Measurements from ENCODE around the gene PTPN14.
"Not testable (repeated sequence)": the region's sequence is repeated elsewhere in the genome, so short reads cannot be mapped to it uniquely, and the experiment has no call there.

PTPN14 gene

GRCh38 chr1:214425101-214425500 lies 126.3 kb downstream of the PTPN14 start:
- DNase-seq (ENCODE audit: low read depth): no peak

GRCh38 chr1:214423045-214423444 lies 128.4 kb downstream of the PTPN14 start:
- DNase-seq (ENCODE audit: low read depth): no peak

GRCh38 chr1:214422137-214422671 lies 129.2 kb downstream of the PTPN14 start:
- DNase-seq (ENCODE audit: low read depth): no peak

- no peak for DNase-seq (ENCODE audit: low read depth)
Measured at GRCh38 chr1:214420833-214421232, 130.6 kb downstream of the PTPN14 start.

- DNase-seq (ENCODE audit: low read depth): no peak
Measured at GRCh38 chr1:214420341-214420740, 131.1 kb downstream of the PTPN14 start.

- DNase-seq (ENCODE audit: low read depth): no peak
Measured at GRCh38 chr1:214419650-214420049, 131.8 kb downstream of the PTPN14 start.

GRCh38 chr1:214418391-214418790 lies 133.0 kb downstream of the PTPN14 start:
- DNase-seq (ENCODE audit: low read depth): no peak

GRCh38 chr1:214417545-214418210 lies 133.7 kb downstream of the PTPN14 start:
- DNase-seq (ENCODE audit: low read depth): no peak

- DNase-seq (ENCODE audit: low read depth): no peak
Measured at GRCh38 chr1:214416858-214417257, 134.5 kb downstream of the PTPN14 start.

GRCh38 chr1:214416417-214416816 lies 135.0 kb downstream of the PTPN14 start:
- no peak for DNase-seq (ENCODE audit: low read depth)

GRCh38 chr1:214415131-214415530 lies 136.3 kb downstream of the PTPN14 start:
- no peak for DNase-seq (ENCODE audit: low read depth)

- DNase-seq (ENCODE audit: low read depth): no peak
Measured at GRCh38 chr1:214414691-214415090, 136.7 kb downstream of the PTPN14 start.

GRCh38 chr1:214413315-214413714 lies 138.1 kb downstream of the PTPN14 start:
- no peak for DNase-seq (ENCODE audit: low read depth)

GRCh38 chr1:214404571-214405213 lies 146.7 kb downstream of the PTPN14 start:
- no peak for DNase-seq (ENCODE audit: low read depth)

GRCh38 chr1:214404154-214404553 lies 147.2 kb downstream of the PTPN14 start:
- no peak for DNase-seq (ENCODE audit: low read depth)

GRCh38 chr1:214403431-214403830 lies 148.0 kb downstream of the PTPN14 start:
- no peak for DNase-seq (ENCODE audit: low read depth)

- no peak for DNase-seq (ENCODE audit: low read depth)
Measured at GRCh38 chr1:214402613-214403083, 148.8 kb downstream of the PTPN14 start.

GRCh38 chr1:214401666-214402065 lies 149.7 kb downstream of the PTPN14 start:
- DNase-seq (ENCODE audit: low read depth): no peak

- no peak for DNase-seq (ENCODE audit: low read depth)
Measured at GRCh38 chr1:214400131-214400530, 151.3 kb downstream of the PTPN14 start.

- no peak for DNase-seq (ENCODE audit: low read depth)
Measured at GRCh38 chr1:214398490-214398889, 152.9 kb downstream of the PTPN14 start.

- DNase-seq (ENCODE audit: low read depth): no peak
Measured at GRCh38 chr1:214397497-214397896, 153.9 kb downstream of the PTPN14 start.

- no peak for DNase-seq (ENCODE audit: low read depth)
Measured at GRCh38 chr1:214396330-214396729, 155.1 kb downstream of the PTPN14 start.

GRCh38 chr1:214394569-214394968 lies 156.8 kb downstream of the PTPN14 start:
- not testable (repeated sequence) for DNase-seq (ENCODE audit: low read depth)
